ENCODE measurements around the gene PSMB7.

Gene PSMB7

GRCh38 chr9:124304285-124304684, 111.0 kb downstream of the PSMB7 start:
- H3F3A ChIP-seq (ENCODE audit: low read depth), result no peaks in the 10 kb centered on the region
- no peaks in the 10 kb centered on the region for H3K79me2 ChIP-seq (ENCODE audit: insufficient read depth, low read length)
- no peaks in the 10 kb centered on the region for H3K36me3 ChIP-seq (ENCODE audit: insufficient read depth, low read length)
- no peaks in the 10 kb centered on the region for H3K9me3 ChIP-seq (ENCODE audit: insufficient read depth, low read depth, low read length)
- peaks cover 10% of the 10 kb centered on the region for H3K4me1 ChIP-seq (ENCODE audit: insufficient read depth, low read length, poor library complexity, severe bottlenecking)
- H3K27me3 ChIP-seq (ENCODE audit: insufficient read depth, low read length, poor library complexity, severe bottlenecking), result no peaks in the 10 kb centered on the region
- H3K4me2 ChIP-seq (ENCODE audit: low read depth, low read length, poor library complexity, severe bottlenecking), result no peak overlapping the region
- H2AFZ ChIP-seq (ENCODE audit: low read length), result no peak overlapping the region
- H3K9ac ChIP-seq (ENCODE audit: low read depth, low read length, poor library complexity, severe bottlenecking), result no peak overlapping the region
- H3K9me2 ChIP-seq (replicated peaks; ENCODE audit: low read depth, low read length), result no peaks in the 10 kb centered on the region
- TF ChIP-seq EZH2phosphoT487 (IDR thresholded peaks at IDR 0.05; ENCODE audit: borderline replicate concordance) (no peak), CTCF (conservative IDR thresholded peaks at IDR 0.05; ENCODE audit: low read length) (no peak)
- no peaks in the 10 kb centered on the region for H4K20me1 ChIP-seq (ENCODE audit: insufficient read depth, low read length, poor library complexity, severe bottlenecking)
- H3K4me3 ChIP-seq (ENCODE audit: low read length, poor library complexity, severe bottlenecking), result no peak overlapping the region

GRCh38 chr9:124303762-124304161, 111.5 kb downstream of the PSMB7 start:
- H3K9me3 ChIP-seq (ENCODE audit: insufficient read depth, low read depth, low read length), result no peaks in the 10 kb centered on the region
- TF ChIP-seq CTCF (conservative IDR thresholded peaks at IDR 0.05; ENCODE audit: low read length) (no peak), EZH2phosphoT487 (IDR thresholded peaks at IDR 0.05; ENCODE audit: borderline replicate concordance) (no peak)
- H4K20me1 ChIP-seq (ENCODE audit: insufficient read depth, low read length, poor library complexity, severe bottlenecking), result no peaks in the 10 kb centered on the region
- no peak overlapping the region for H3K9ac ChIP-seq (ENCODE audit: low read depth, low read length, poor library complexity, severe bottlenecking)
- H3K4me3 ChIP-seq (ENCODE audit: low read length, poor library complexity, severe bottlenecking), result no peak overlapping the region
- no peaks in the 10 kb centered on the region for H3K79me2 ChIP-seq (ENCODE audit: insufficient read depth, low read length)
- no peaks in the 10 kb centered on the region for H3K27me3 ChIP-seq (ENCODE audit: insufficient read depth, low read length, poor library complexity, severe bottlenecking)
- H3K9me2 ChIP-seq (replicated peaks; ENCODE audit: low read depth, low read length), result no peaks in the 10 kb centered on the region
- H3K4me1 ChIP-seq (ENCODE audit: insufficient read depth, low read length, poor library complexity, severe bottlenecking), result peaks cover 12% of the 10 kb centered on the region
- no peaks in the 10 kb centered on the region for H3K36me3 ChIP-seq (ENCODE audit: insufficient read depth, low read length)
- no peak overlapping the region for H2AFZ ChIP-seq (ENCODE audit: low read length)
- H3K4me2 ChIP-seq (ENCODE audit: low read depth, low read length, poor library complexity, severe bottlenecking), result no peak overlapping the region
- H3F3A ChIP-seq (ENCODE audit: low read depth), result no peaks in the 10 kb centered on the region
